GM18951 (cell line): ENCODE data around the gene TRIM2.

Source experiments
- POLR2A ChIP-seq: IDR thresholded peaks from 4 replicates; pipeline ENCODE4 v1.6.1; 2011; ENCODE audit warnings: mild to moderate bottlenecking; ENCODE audit not compliant: insufficient read length, insufficient read depth; ENCODE audit errors: extremely low read depth
- in situ Hi-C: fragments of 300-500 bp; cut with MboI; formaldehyde crosslinking; loops from one replicate; pipeline ENCODE4 v1.12.0; 2022; ENCODE audit warnings: low sequenced_read_pairs, mixed read lengths, inconsistent platforms; ENCODE audit not compliant: unreplicated experiment

Gene TRIM2

GRCh38 chr4:153371701-153372234 lies 167.5 kb downstream of the TRIM2 start:
- no peak for TF ChIP-seq POLR2A
- in situ Hi-C loops = no loop called here

GRCh38 chr4:153372967-153373562 lies 168.8 kb downstream of the TRIM2 start:
- in situ Hi-C loops = no loop called here
- TF ChIP-seq POLR2A = no peak

- no peak for TF ChIP-seq POLR2A
- in situ Hi-C loops = no loop called here
Measured at GRCh38 chr4:153374442-153374841, 170.2 kb downstream of the TRIM2 start.

- in situ Hi-C loops = no loop called here
- no peak for TF ChIP-seq POLR2A
Measured at GRCh38 chr4:153375303-153375702, 171.1 kb downstream of the TRIM2 start.

- no peak for TF ChIP-seq POLR2A
- in situ Hi-C loops = no loop called here
Measured at GRCh38 chr4:153383131-153383530, 178.9 kb downstream of the TRIM2 start.

- in situ Hi-C loops = no loop called here
- no peak for TF ChIP-seq POLR2A
Measured at GRCh38 chr4:153384160-153384559, 179.9 kb downstream of the TRIM2 start.

GRCh38 chr4:153385784-153386183 lies 181.5 kb downstream of the TRIM2 start:
- in situ Hi-C loops = no loop called here

GRCh38 chr4:153387981-153388380 lies 183.7 kb downstream of the TRIM2 start:
- in situ Hi-C loops = no loop called here
- TF ChIP-seq POLR2A = no peak

More at GRCh38 chr4:153385784-153386183, 181.5 kb downstream of the TRIM2 start:
- TF ChIP-seq POLR2A = no peak
